KOPT-K1 (cell line): ENCODE data around the gene TMA7.
"Not testable (repeated sequence)": the region's sequence is repeated elsewhere in the genome, so short reads cannot be mapped to it uniquely, and the experiment has no call there.

Experiments
- H3K27ac ChIP-seq: fragments of 200-600 bp; sonication (generic); 2 replicates; pipeline ENCODE4 v1.5.1; 2016; ENCODE audit warnings: antibody characterized with exemption, mild to moderate bottlenecking, low read depth, low read length; ENCODE audit not compliant: poor library complexity, severe bottlenecking
- H3K36me3 ChIP-seq: fragments of 200-600 bp; sonication (generic); 2 replicates; pipeline ENCODE4 v1.5.1; 2017; ENCODE audit warnings: antibody characterized with exemption, mild to moderate bottlenecking, low read length, moderate library complexity; ENCODE audit not compliant: insufficient read depth
- H3K9me3 ChIP-seq: fragments of 200-600 bp; sonication (generic); 2 replicates; pipeline ENCODE4 v1.5.1; 2017; ENCODE audit warnings: antibody characterized with exemption, low read length, mild to moderate bottlenecking; ENCODE audit not compliant: insufficient read depth, poor library complexity, severe bottlenecking

Gene TMA7

GRCh38 chr3:48439820-48440589 lies at the start of gene TMA7, which contains the start of gene CCDC51:
TMA7 (plus strand) TSS chr3:48440257; CDS start chr3:48440297, 40 bp downstream.
CCDC51 (minus strand) TSS chr3:48440119; CDS start chr3:48435128, 4,991 bp downstream.
- H3K36me3 ChIP-seq, result peaks cover 35% of the 10 kb centered on the region
- H3K27ac ChIP-seq, result peak within 1 kb of the TSS; percentile 83
- no peaks in the 10 kb centered on the region for H3K9me3 ChIP-seq

GRCh38 chr3:48394391-48394790 lies 45.7 kb upstream of the TMA7 start:
- Histone ChIP-seq H3K9me3 (no peaks in the 10 kb centered on the region), H3K27ac (no peak overlapping the region), H3K36me3 (no peaks in the 10 kb centered on the region)

DNA sequence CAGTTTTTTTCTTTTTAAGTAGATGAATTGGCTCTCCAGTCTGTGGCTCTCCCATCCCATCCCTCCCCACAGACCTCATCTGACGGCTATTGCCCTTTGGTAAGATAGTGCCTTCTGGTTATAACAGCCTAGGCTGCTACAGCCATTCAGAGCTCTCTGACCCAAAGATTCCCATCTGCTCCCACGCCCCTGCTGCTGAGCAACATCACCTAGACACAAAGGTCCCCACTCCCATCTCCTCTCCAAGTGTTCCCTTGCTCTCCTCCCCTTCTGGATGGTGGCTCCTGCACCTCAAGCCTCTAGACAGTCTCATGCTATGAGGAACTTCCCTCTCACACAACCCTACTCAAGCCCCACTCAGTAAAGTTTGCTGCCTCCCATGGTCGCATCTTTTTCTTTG lies 44.3 kb upstream of the TMA7 start:
- Histone ChIP-seq H3K9me3 (no peaks in the 10 kb centered on the region), H3K27ac (no peak overlapping the region), H3K36me3 (no peaks in the 10 kb centered on the region)

GRCh38 chr3:48397767-48398681 lies 42.0 kb upstream of the TMA7 start:
- Histone ChIP-seq H3K27ac (no peak overlapping the region), H3K9me3 (no peaks in the 10 kb centered on the region), H3K36me3 (no peaks in the 10 kb centered on the region)

GRCh38 chr3:48398701-48399386 lies 41.2 kb upstream of the TMA7 start:
- H3K36me3 ChIP-seq, result no peaks in the 10 kb centered on the region
- H3K27ac ChIP-seq, result no peak overlapping the region
- H3K9me3 ChIP-seq, result no peaks in the 10 kb centered on the region

DNA sequence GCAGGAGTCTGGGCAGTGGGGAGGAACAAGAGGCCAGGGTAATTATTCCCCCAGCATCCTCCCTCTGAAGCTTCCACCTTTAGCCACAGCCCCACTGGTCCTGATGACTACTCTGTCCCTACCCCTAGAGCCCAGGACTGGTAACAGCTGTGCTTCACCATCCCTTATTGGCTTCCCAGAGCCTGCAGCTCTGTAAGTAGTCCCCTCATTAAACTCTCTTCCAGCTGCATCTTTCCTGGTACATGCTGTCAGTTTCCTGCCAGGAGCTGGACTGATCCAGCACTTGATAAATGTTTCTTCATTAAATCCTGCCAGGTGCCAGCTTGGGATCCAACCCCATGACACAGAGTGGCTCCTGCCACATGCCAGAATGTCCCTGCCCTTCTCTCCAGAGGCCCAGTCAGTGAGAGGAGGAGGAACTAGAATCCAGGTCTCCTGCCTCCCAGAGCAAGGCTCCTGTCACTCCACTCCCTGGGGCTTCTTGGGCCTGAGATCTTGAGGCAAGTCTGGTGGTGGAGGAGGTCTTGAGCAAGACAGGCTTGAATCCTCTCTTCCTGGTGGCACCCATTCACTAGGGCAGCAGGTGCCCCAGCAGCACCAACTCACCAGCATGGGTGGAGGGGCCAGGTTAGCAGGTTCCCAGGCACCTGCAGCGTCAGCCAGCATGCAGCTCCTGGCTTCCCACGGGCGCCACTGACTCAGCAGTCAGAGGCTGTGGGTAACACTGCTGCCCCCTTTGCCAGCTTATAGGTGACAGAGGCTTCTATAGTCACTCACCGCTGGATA lies 40.5 kb upstream of the TMA7 start:
- Histone ChIP-seq H3K9me3 (no peaks in the 10 kb centered on the region), H3K36me3 (no peaks in the 10 kb centered on the region), H3K27ac (no peak overlapping the region)

DNA sequence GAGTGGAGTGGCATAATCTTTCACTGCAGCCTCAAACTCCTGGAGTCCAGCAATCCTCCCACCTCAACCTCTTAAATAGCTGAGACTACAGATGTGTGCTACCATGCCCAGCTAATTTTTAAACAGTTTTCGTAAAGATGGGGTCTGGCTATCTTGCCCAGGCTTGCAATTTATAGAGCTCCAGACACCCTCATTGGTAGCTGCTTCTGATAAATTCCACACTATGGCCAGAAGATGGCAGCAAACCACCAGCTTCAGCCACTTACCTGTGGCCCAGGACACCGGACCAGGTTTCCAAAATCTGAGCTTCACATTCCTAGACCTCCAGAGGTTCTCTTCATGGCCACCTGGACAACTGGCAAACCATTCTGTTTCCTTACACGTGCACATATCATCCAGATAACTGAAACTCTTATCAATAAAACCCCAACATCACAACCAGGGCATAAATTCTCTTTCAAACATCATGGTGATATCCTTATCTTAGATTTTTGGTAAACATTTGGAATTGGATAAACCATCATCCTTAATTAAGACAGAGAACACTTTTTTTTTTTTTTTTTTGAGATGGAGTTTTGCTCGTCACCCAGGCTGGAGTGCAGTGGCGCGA lies 39.1 kb upstream of the TMA7 start:
- H3K27ac ChIP-seq, result no peak overlapping the region
- no peaks in the 10 kb centered on the region for H3K36me3 ChIP-seq
- no peaks in the 10 kb centered on the region for H3K9me3 ChIP-seq

DNA sequence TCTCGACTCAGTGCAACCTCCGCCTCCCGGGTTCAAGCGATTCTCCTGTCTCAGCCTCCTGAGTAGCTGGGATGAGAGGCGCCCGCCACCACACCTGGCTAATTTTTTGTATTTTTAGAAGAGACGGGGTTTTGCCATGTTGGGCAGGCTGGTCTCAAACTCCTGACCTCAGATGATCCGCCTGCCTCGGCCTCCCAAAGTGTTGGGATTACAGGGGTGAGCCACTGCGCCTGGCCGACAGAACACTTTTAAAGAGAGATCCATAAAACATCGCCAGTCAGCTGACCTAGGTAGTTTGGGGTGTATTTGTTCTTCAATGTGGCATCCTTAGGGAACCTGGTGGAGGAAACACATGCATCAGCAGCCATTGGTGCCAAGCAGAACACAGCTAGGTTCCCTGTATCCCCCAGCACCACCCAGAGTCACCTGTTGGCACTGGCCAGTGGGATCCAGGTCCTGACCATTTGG lies 38.6 kb upstream of the TMA7 start:
- not testable (repeated sequence) for H3K27ac ChIP-seq

DNA sequence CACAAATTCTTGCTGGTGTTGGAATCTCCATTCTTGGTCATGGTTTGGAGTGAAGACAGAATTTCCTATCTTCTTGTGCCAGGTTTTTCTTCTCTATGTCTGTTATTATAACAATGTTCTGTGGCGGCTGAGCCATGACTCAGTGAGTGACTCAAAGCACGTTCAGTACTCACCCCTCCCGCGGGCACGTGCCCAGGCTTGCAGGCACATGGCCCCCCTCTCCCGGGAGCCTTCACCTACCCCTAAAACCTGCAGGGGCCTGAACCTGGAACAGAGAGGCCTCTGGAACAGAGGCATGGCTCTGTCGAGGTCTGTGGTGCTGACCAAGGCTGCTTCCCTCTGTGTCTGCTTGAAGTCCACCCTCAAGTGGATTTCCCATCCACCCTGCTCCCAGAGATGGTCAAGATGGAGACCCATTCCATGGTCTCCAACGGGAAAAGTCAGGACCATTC lies 37.8 kb upstream of the TMA7 start:
- Histone ChIP-seq H3K9me3 (no peaks in the 10 kb centered on the region), H3K27ac (no peak overlapping the region), H3K36me3 (no peaks in the 10 kb centered on the region)

More for the DNA sequence above, 38.6 kb upstream of the TMA7 start:
- H3K36me3 ChIP-seq, H3K9me3 ChIP-seq: not testable (repeated sequence)

DNA sequence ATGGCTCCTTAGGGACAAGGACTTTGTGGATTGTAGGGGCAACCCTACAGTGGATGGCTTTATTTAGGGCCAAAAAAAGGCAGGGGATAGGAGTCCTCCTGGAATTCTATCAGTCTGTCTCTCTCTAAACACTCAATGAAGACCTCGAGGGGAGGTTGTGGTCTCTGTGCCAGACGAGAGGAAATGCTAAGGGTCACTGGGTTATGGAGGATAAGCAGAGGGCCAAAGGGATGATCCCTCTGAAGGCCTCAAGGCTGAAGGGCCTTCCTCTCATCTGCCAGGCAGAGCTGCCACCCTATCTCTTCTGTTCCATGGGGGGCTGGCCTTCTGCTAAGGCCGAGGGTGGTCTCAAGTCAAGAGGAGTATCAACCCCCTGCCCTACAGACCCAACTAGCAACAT lies 37.1 kb upstream of the TMA7 start:
- no peaks in the 10 kb centered on the region for H3K9me3 ChIP-seq
- no peaks in the 10 kb centered on the region for H3K36me3 ChIP-seq
- no peak overlapping the region for H3K27ac ChIP-seq

DNA sequence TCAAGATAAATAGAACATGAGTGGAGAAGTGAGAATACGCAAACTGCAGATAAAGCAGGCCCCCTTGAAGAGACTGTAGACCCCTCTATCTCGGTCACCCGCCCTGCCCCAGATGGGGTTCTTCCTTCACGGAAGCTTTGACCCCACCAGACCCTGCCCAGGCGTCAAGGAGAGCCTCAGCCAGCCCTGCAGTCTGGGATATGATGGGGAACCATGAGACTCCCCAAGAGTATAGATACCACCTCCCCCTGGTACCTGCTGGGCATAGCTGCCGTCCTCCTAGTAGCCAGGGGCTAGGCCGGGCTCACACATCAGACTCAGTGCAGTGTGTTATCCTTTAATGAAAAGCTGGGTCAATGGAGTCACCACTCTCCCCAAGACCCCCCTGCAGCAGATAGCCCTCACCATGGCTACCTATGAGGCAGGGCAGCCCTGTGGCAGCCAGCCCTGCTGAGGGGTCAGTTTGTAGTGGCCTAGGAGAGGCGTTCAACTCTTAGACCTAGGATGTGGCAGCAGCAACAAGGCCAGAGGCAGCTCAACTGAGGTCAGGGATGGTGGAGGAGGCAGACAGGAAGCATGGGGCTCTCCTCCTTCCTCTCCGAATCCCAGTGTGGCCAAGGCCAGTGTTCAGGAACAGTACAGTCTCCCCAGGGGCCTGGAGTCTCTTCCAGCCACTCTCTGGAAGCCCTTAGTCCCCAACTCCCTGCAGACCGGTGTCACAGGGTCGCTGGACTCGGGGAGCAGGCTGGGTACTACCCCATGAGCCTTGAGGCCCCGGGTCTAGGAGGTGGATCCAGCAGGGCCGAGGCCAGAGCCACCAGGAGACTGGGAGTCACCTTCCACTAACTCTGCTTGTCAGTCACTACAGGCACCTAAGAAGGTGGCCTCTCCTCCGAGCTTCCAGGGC lies 36.3 kb upstream of the TMA7 start:
- Histone ChIP-seq H3K36me3 (no peaks in the 10 kb centered on the region), H3K9me3 (no peaks in the 10 kb centered on the region), H3K27ac (no peak overlapping the region)

DNA sequence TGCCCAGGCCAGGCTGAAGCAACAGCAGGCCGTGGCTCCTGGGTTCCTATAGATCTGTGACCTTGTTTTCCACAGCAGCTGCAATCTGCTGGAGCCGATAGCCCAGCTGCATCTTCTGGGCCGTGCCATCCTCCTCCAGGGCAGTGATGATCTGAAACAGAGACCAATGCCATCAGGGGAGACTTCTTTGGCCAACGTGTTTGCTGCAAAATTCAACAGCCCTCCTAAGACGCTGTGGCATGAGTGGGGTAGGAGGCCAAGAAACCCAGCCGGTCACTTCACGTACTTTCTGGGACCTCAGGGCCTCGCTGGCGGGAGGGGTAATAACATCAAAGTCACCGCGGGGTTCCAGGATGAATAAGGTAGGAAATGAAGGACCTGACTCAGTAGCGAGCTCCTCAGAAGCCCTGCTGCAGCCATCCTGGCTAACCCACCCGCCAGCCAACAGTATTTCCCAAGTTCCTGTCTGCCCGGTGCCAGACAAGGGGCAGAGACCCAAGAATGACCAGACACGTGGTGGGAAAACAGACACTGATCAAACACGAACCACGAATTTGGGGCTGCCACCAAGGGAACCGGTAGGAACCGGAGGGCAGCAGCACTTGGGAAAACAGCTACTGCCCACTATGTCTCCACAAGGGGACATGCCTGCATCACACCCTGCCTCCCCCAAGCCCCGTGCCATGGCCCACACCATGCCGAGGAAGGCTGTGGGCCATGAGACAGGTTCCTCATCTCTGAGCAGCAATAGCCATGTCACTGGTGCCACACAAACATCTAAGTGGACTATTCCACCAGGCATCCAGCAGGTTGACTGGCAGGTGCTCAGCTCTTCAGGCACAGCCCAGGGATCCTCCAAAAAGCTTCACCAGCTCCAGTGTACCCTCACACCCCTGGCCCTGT lies 35.4 kb upstream of the TMA7 start:
- H3K36me3 ChIP-seq, result no peaks in the 10 kb centered on the region
- no peak overlapping the region for H3K27ac ChIP-seq
- H3K9me3 ChIP-seq, result no peaks in the 10 kb centered on the region
